Natural killer cell (primary cell): Measurements from ENCODE around the gene SIGLEC15. TPM values are rescaled to one million over a fixed set of nuclear protein-coding genes. Genes with fewer than 3 reads are reported as not detected.

ENCODE experiments used
- ATAC-seq, 3 donors: fragments of 150-1000 bp in 2 of 3; fragments of 200-7000 bp in 1 of 3; cut with Tn5 transposase; 1 replicate in 1 of 3; 2 replicates in 2 of 3; pipeline ENCODE4 v1.10.0; 2021; ENCODE audit warnings: mild to moderate bottlenecking in 2 of 3, moderate library complexity in 2 of 3
- DNase-seq, 2 donors: peaks; one replicate each; pipeline versions ENCODE4 v3.0.0 to v3.0.0-alpha.2; 2013 to 2021; ENCODE audit warnings: mixed read lengths in 1 of 2
- H3K27ac ChIP-seq: one replicate; pipeline ENCODE4 v1.5.1; 2013; ENCODE audit warnings: mild to moderate bottlenecking, low read length
- H3K27me3 ChIP-seq: one replicate; pipeline ENCODE4 v1.6.1; 2013; ENCODE audit warnings: low read length; ENCODE audit not compliant: control insufficient read depth, insufficient read depth
- H3K36me3 ChIP-seq: one replicate; pipeline ENCODE4 v1.6.1; 2013; ENCODE audit warnings: low read length; ENCODE audit not compliant: control insufficient read depth, insufficient read depth
- H3K4me1 ChIP-seq: one replicate; pipeline ENCODE4 v1.6.1; 2013; ENCODE audit warnings: low read length; ENCODE audit not compliant: control insufficient read depth, insufficient read depth
- H3K4me3 ChIP-seq: one replicate; pipeline ENCODE4 v1.5.1; 2013; ENCODE audit warnings: low read length
- H3K9me3 ChIP-seq: one replicate; pipeline ENCODE4 v1.6.1; 2013; ENCODE audit warnings: low read length; ENCODE audit not compliant: control insufficient read depth, insufficient read depth
- H3K27ac Mint-ChIP-seq, 2 donors: one replicate each; pipeline ENCODE4 v1.8.0; 2022; ENCODE audit warnings: mild to moderate bottlenecking in 2 of 2, mixed read lengths in 2 of 2, moderate library complexity in 1 of 2
- H3K27me3 Mint-ChIP-seq, 2 donors: one replicate each; pipeline ENCODE4 v1.8.0; 2022; ENCODE audit warnings: low read depth in 2 of 2, mixed read lengths in 2 of 2
- H3K36me3 Mint-ChIP-seq: one replicate; pipeline ENCODE4 v1.8.0; 2022; ENCODE audit warnings: mixed read lengths
- H3K4me1 Mint-ChIP-seq, 2 donors: one replicate each; pipeline ENCODE4 v1.8.0; 2022; ENCODE audit warnings: mixed read lengths in 2 of 2
- H3K4me3 Mint-ChIP-seq: one replicate; pipeline ENCODE4 v1.8.0; 2022; ENCODE audit warnings: mild to moderate bottlenecking, moderate library complexity, mixed read lengths
- H3K9me3 Mint-ChIP-seq, 2 donors: one replicate each; pipeline ENCODE4 v1.8.0; 2022; ENCODE audit warnings: mixed read lengths in 2 of 2
- WGBS: methylation state at CpG from one replicate; pipeline ENCODE4 v1.1.7; 2013; ENCODE audit warnings: missing lambda C conversion rate; ENCODE audit not compliant: insufficient coverage; 5-methylcytosine and 5-hydroxymethylcytosine counted together
- intact Hi-C: fragments of 100-400 bp; cut with micrococcal nuclease; formaldehyde crosslinking; loops from one replicate; pipeline ENCODE4 v1.14.2; 2022
- total RNA-seq, 4 donors: library from RNA; stranded (reverse); fragments of 120-200 nt in 1 of 4; gene quantifications; one replicate each; pipeline versions ENCODE4 v1.2.3 to v1.2.4, GENCODE V29; 2013 to 2022
- TF ChIP-seq, protein P1 (sequence below): fragments of 200-600 bp; IDR thresholded peaks from one replicate; pipeline ENCODE4 v1.8.0; 2022; ENCODE audit warnings: antibody characterized with exemption

The SIGLEC15 gene
- total RNA-seq, 3 donors from 2014 or later (not counting 1 experiment from before 2014, with no cell fraction given), result not detected

DNA sequence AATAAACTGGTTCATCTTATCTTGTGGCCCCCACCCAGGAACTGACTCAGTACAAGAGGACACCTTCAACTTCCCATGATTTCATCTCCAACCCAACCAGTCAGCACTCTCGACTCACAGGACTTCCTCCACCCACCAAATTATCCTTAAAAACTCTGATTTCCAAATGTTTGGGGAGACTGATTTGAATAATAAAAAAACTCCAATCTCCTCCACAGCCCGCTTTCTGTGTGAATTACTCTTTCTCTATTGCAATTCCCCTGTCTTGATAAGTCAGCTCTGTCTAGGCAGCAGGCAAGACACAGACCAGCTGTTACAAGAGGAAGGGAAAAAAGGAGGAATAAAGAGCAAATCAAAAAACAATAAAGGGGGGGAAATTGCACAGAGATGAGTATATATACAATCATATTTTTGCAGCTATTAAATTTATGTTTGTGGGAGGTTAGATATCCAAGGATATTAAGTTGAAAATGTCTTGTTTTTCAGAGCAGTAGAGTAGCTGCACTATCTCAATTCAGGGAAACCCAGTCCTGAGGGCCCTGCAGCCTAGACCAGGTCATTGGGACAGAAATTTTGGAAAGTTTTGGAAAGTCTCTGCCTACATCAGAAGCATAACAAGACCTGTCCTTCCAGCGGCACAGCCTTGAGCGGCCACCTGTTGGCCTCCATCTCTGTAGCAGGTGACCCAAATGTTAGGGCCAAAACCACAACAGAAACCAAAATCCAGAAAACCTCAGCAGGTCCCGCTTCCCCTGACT is 32.8 kb upstream of the SIGLEC15 start:
- Histone ChIP-seq H3K4me1 (no peaks in the 10 kb centered on the region), H3K36me3 (no peaks in the 10 kb centered on the region), H3K27ac (no peak overlapping the region), H3K4me3 (no peak overlapping the region), H3K9me3 (no peaks in the 10 kb centered on the region), H3K27me3 (no peaks in the 10 kb centered on the region)
- Mint-ChIP-seq H3K4me3 (no peak overlapping the region), H3K36me3 (no peaks in the 10 kb centered on the region), H3K9me3 (no peaks in the 10 kb centered on the region), H3K27me3 (no peaks in the 10 kb centered on the region), H3K4me1 (no peaks in the 10 kb centered on the region), H3K27ac (no peak overlapping the region)
- DNase-seq, result no peak
- 60% methylated on average over 4 of the region's 5 CpGs for WGBS
- intact Hi-C loops, result no loop called here
- no peak for ATAC-seq
- TF ChIP-seq, protein P1, sequence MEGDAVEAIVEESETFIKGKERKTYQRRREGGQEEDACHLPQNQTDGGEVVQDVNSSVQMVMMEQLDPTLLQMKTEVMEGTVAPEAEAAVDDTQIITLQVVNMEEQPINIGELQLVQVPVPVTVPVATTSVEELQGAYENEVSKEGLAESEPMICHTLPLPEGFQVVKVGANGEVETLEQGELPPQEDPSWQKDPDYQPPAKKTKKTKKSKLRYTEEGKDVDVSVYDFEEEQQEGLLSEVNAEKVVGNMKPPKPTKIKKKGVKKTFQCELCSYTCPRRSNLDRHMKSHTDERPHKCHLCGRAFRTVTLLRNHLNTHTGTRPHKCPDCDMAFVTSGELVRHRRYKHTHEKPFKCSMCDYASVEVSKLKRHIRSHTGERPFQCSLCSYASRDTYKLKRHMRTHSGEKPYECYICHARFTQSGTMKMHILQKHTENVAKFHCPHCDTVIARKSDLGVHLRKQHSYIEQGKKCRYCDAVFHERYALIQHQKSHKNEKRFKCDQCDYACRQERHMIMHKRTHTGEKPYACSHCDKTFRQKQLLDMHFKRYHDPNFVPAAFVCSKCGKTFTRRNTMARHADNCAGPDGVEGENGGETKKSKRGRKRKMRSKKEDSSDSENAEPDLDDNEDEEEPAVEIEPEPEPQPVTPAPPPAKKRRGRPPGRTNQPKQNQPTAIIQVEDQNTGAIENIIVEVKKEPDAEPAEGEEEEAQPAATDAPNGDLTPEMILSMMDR, result no peak

DNA sequence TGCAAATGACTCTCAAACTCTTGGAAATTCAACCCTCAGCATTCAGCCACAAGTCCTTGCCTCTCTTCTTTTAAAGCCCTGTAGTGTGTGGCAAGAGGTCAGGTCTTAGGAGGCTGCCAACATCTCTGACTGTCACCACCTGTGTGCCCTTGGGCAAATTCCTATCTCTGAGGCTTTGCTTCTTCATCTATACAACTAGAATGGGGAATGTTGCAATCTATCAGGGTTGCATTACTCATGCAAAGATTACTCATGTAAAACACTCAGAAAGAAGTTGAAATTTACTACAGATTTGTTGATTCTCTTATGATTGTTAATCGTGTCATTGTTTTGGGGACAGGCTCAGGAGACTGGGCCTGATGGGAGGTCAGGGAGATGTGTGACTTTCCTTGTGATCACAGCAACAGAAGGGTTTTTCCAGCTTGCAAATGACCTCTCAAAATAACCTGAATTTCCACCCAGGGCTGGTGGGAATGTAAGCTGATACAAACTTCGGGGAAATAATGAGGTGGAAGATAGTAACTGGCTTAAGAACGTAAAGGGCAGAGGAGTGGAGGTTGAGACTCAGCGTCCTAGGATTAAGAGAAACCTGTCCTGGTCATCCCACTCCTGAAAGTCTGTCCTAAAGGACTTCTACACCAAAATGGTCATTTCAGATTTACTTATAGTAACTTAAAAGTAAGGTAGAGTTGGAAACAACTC is 32.1 kb upstream of the SIGLEC15 start:
- WGBS, result 75% methylated on average over 4 of the region's 4 CpGs
- DNase-seq (no peak), ATAC-seq (no peak)
- H3K4me1 Mint-ChIP-seq, result no peaks in the 10 kb centered on the region
- Histone ChIP-seq H3K27me3 (no peaks in the 10 kb centered on the region), H3K9me3 (no peaks in the 10 kb centered on the region), H3K4me1 (no peaks in the 10 kb centered on the region), H3K36me3 (no peaks in the 10 kb centered on the region), H3K4me3 (no peak overlapping the region), H3K27ac (no peak overlapping the region)
- no peak overlapping the region for H3K27ac Mint-ChIP-seq
- H3K9me3 Mint-ChIP-seq, result no peaks in the 10 kb centered on the region
- TF ChIP-seq, protein P1, result no peak
- no peaks in the 10 kb centered on the region for H3K36me3 Mint-ChIP-seq
- intact Hi-C loops, result no loop called here
- no peak overlapping the region for H3K4me3 Mint-ChIP-seq
- peaks cover 1 to 2% of the 10 kb centered on the region in 2 donors for H3K27me3 Mint-ChIP-seq

DNA sequence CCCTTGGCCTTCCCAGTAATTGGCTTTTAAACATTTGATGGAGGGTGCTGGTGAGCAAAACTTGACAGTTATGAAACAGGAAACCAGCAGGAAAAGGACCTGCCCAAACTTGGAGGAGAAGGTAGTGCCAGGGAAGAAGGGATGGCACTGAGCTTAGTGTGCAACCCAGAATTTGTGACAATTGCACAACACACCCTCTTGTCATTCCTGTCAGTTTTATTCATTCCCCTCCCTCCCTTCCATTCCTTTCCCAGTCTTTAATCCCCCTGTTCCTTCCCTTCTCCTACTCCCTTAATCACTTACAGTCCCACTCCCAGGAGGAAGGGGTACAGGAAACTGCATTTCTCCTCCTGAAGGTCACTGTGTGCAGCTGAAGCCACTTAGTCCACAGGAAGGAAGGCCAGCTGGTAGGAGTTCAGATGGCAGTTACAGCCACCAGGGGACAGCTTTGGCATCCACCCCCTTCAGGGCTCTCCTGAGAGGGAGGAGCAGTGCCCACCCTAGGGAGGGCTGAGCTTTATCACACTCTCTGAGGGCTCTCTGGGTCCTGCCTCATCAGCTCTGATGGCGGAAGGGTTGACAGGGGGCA is 24.0 kb upstream of the SIGLEC15 start:
- H3K9me3 ChIP-seq, result peaks cover 4% of the 10 kb centered on the region
- intact Hi-C loops, result no loop called here
- Mint-ChIP-seq H3K4me3 (no peak overlapping the region), H3K27ac (no peak overlapping the region), H3K27me3 (peaks cover 19 to 35% of the 10 kb centered on the region in 2 donors), H3K9me3 (peaks cover 0 to 4% of the 10 kb centered on the region in 2 donors), H3K36me3 (peaks cover 19% of the 10 kb centered on the region), H3K4me1 (peaks cover 0 to 5% of the 10 kb centered on the region in 2 donors)
- H3K27ac ChIP-seq, result no peak overlapping the region
- 100% methylated on average over 1 of the region's 1 CpG for WGBS
- ATAC-seq (no peak), DNase-seq (no peak)
- H3K36me3 ChIP-seq, result no peaks in the 10 kb centered on the region
- no peaks in the 10 kb centered on the region for H3K4me1 ChIP-seq
- H3K4me3 ChIP-seq, result no peak overlapping the region
- H3K27me3 ChIP-seq, result no peaks in the 10 kb centered on the region
- TF ChIP-seq, protein P1, result no peak
